ENCODE results near the gene MYH13. TPM values are rescaled to one million over a fixed set of nuclear protein-coding genes. Genes with fewer than 3 reads are reported as not detected.

Gene MYH13
- total RNA-seq, 2 experiments from 2014 or later, result not detected

GRCh38 chr17:10336393-10336792 is 36.4 kb downstream of the MYH13 start:
- DNase-seq, result no peak
- Mint-ChIP-seq H3K27ac (no peak overlapping the region), H3K4me3 (no peak overlapping the region), H3K36me3 (no peaks in the 10 kb centered on the region), H3K9me3 (no peaks in the 10 kb centered on the region), H3K27me3 (peaks cover 3% of the 10 kb centered on the region), H3K4me1 (ENCODE audit: low read depth) (no peaks in the 10 kb centered on the region)
- intact Hi-C loops (cut with micrococcal nuclease), result no loop called here
- ChIA-PET CTCF (no interaction called here), POLR2A (no interaction called here)

GRCh38 chr17:10332515-10332914 is 40.3 kb downstream of the MYH13 start:
- CTCF ChIA-PET, result no interaction called here
- DNase-seq, result no peak
- Mint-ChIP-seq H3K9me3 (no peaks in the 10 kb centered on the region), H3K27me3 (no peaks in the 10 kb centered on the region), H3K4me3 (no peak overlapping the region), H3K36me3 (no peaks in the 10 kb centered on the region), H3K27ac (no peak overlapping the region), H3K4me1 (ENCODE audit: low read depth) (no peaks in the 10 kb centered on the region)
- intact Hi-C loops (cut with micrococcal nuclease), result no loop called here
- POLR2A ChIA-PET, result no interaction called here

- intact Hi-C loops (cut with micrococcal nuclease), result no loop called here
- Mint-ChIP-seq H3K27ac (no peak overlapping the region), H3K4me1 (ENCODE audit: low read depth) (no peaks in the 10 kb centered on the region), H3K27me3 (no peaks in the 10 kb centered on the region), H3K9me3 (no peaks in the 10 kb centered on the region), H3K36me3 (no peaks in the 10 kb centered on the region), H3K4me3 (no peak overlapping the region)
- no peak for DNase-seq
- CTCF ChIA-PET, result interaction anchor here (2.1 to 7.3 kb wide), 2 partner anchors 287 to 404 kb away, joined by 6 to 76 read pairs; no protein-coding TSS in a partner anchor
- POLR2A ChIA-PET, result no interaction called here
Observed at GRCh38 chr17:10328971-10329923, 43.6 kb downstream of the MYH13 start.

GRCh38 chr17:10328206-10328605 is 44.6 kb downstream of the MYH13 start:
- DNase-seq, result no peak
- ChIA-PET CTCF (interaction anchor here (1.0 to 7.3 kb wide), 4 partner anchors 26 to 408 kb away, joined by 3 to 76 read pairs (median 5); no protein-coding TSS in a partner anchor), POLR2A (no interaction called here)
- Mint-ChIP-seq H3K27me3 (no peaks in the 10 kb centered on the region), H3K36me3 (no peaks in the 10 kb centered on the region), H3K9me3 (no peaks in the 10 kb centered on the region), H3K27ac (no peak overlapping the region), H3K4me3 (no peak overlapping the region), H3K4me1 (ENCODE audit: low read depth) (no peaks in the 10 kb centered on the region)
- intact Hi-C loops (cut with micrococcal nuclease), result no loop called here

GRCh38 chr17:10327640-10328039 is 45.2 kb downstream of the MYH13 start:
- Mint-ChIP-seq H3K4me3 (no peak overlapping the region), H3K27ac (no peak overlapping the region), H3K4me1 (ENCODE audit: low read depth) (no peaks in the 10 kb centered on the region), H3K36me3 (no peaks in the 10 kb centered on the region), H3K9me3 (no peaks in the 10 kb centered on the region), H3K27me3 (no peaks in the 10 kb centered on the region)
- intact Hi-C loops (cut with micrococcal nuclease), result loop anchor here (1.0 kb wide), 2 partner anchors 287 to 291 kb away; no protein-coding TSS in a partner anchor
- CTCF ChIA-PET, result interaction anchor here (0.7 to 7.3 kb wide), 6 partner anchors 27 to 416 kb away, joined by 3 to 76 read pairs (median 4); no protein-coding TSS in a partner anchor
- peak; percentile 80 for DNase-seq
- POLR2A ChIA-PET, result interaction anchor here (0.6 kb wide), 1 partner anchor 8 kb away, joined by 3 read pairs; no protein-coding TSS in a partner anchor

GRCh38 chr17:10325031-10325695 is 47.6 kb downstream of the MYH13 start:
- no peaks in the 10 kb centered on the region for H3K9me3 Mint-ChIP-seq
- no peaks in the 10 kb centered on the region for H3K36me3 Mint-ChIP-seq
- intact Hi-C loops (cut with micrococcal nuclease), result no loop called here
- no peak for DNase-seq
- H3K4me1 Mint-ChIP-seq (ENCODE audit: low read depth), result peaks cover 5% of the 10 kb centered on the region
- H3K27ac Mint-ChIP-seq, result no peak overlapping the region
- ChIA-PET POLR2A (interaction anchor here (0.6 kb wide), 1 partner anchor 368 kb away, joined by 5 read pairs; no protein-coding TSS in a partner anchor), CTCF (interaction anchor here (7.3 kb wide), 1 partner anchor 291 kb away, joined by 76 read pairs; no protein-coding TSS in a partner anchor)
- H3K4me3 Mint-ChIP-seq, result no peak overlapping the region
- H3K27me3 Mint-ChIP-seq, result no peaks in the 10 kb centered on the region

- Mint-ChIP-seq H3K36me3 (no peaks in the 10 kb centered on the region), H3K4me3 (no peak overlapping the region), H3K9me3 (no peaks in the 10 kb centered on the region), H3K4me1 (ENCODE audit: low read depth) (peaks cover 5% of the 10 kb centered on the region), H3K27me3 (no peaks in the 10 kb centered on the region), H3K27ac (no peak overlapping the region)
- no peak for DNase-seq
- intact Hi-C loops (cut with micrococcal nuclease), result no loop called here
- POLR2A ChIA-PET, result interaction anchor here (0.6 kb wide), 1 partner anchor 366 kb away, joined by 5 read pairs; no protein-coding TSS in a partner anchor
- CTCF ChIA-PET, result no interaction called here
Observed at GRCh38 chr17:10323812-10324610, 48.8 kb downstream of the MYH13 start.

- intact Hi-C loops (cut with micrococcal nuclease), result no loop called here
- Mint-ChIP-seq H3K27ac (no peak overlapping the region), H3K4me3 (no peak overlapping the region), H3K9me3 (no peaks in the 10 kb centered on the region), H3K36me3 (no peaks in the 10 kb centered on the region), H3K4me1 (ENCODE audit: low read depth) (peaks cover 5% of the 10 kb centered on the region), H3K27me3 (peaks cover 1% of the 10 kb centered on the region)
- ChIA-PET POLR2A (no interaction called here), CTCF (no interaction called here)
- DNase-seq, result no peak
Observed at GRCh38 chr17:10318535-10318934, 54.3 kb downstream of the MYH13 start.

GRCh38 chr17:10317543-10317834 is 55.3 kb downstream of the MYH13 start:
- intact Hi-C loops (cut with micrococcal nuclease), result no loop called here
- no peak overlapping the region for H3K27ac Mint-ChIP-seq
- no peak overlapping the region for H3K4me3 Mint-ChIP-seq
- POLR2A ChIA-PET, result no interaction called here
- no peaks in the 10 kb centered on the region for H3K36me3 Mint-ChIP-seq
- peaks cover 1% of the 10 kb centered on the region for H3K27me3 Mint-ChIP-seq
- H3K9me3 Mint-ChIP-seq, result no peaks in the 10 kb centered on the region
- DNase-seq, result no peak
- CTCF ChIA-PET, result interaction anchor here (1.3 kb wide), 1 partner anchor 303 kb away, joined by 3 read pairs; no protein-coding TSS in a partner anchor
- H3K4me1 Mint-ChIP-seq (ENCODE audit: low read depth), result peaks cover 5% of the 10 kb centered on the region

- POLR2A ChIA-PET, result no interaction called here
- DNase-seq, result peak; percentile 49
- Mint-ChIP-seq H3K4me1 (ENCODE audit: low read depth) (peaks cover 5% of the 10 kb centered on the region), H3K4me3 (no peak overlapping the region), H3K36me3 (no peaks in the 10 kb centered on the region), H3K27ac (no peak overlapping the region), H3K27me3 (peaks cover 1% of the 10 kb centered on the region), H3K9me3 (no peaks in the 10 kb centered on the region)
- intact Hi-C loops (cut with micrococcal nuclease), result no loop called here
- CTCF ChIA-PET, result interaction anchor here (0.7 to 1.3 kb wide), 2 partner anchors 271 to 303 kb away, joined by 3 read pairs; no protein-coding TSS in a partner anchor
Observed at GRCh38 chr17:10316801-10317542, 55.8 kb downstream of the MYH13 start.

GRCh38 chr17:10314329-10314728 is 58.5 kb downstream of the MYH13 start:
- Mint-ChIP-seq H3K9me3 (no peaks in the 10 kb centered on the region), H3K27me3 (peaks cover 4% of the 10 kb centered on the region), H3K27ac (no peak overlapping the region), H3K4me3 (no peak overlapping the region), H3K36me3 (no peaks in the 10 kb centered on the region), H3K4me1 (ENCODE audit: low read depth) (no peaks in the 10 kb centered on the region)
- no peak for DNase-seq
- POLR2A ChIA-PET, result no interaction called here
- intact Hi-C loops (cut with micrococcal nuclease), result no loop called here
- CTCF ChIA-PET, result no interaction called here

Measured in activated CD4-positive, alpha-beta memory T cell treated with anti-CD3 and anti-CD28 coated beads for 36 hours (primary cell).